OCI-LY1 (cell line): Measurements from ENCODE around the gene ATXN7.

Experiments used
- EZH2 ChIP-seq: fragments of 200-600 bp; sonication (generic), shearing (Covaris generic); IDR thresholded peaks from 2 replicates; pipeline ENCODE4 v1.8.0; 2017; ENCODE audit warnings: borderline replicate concordance, mixed run types, mild to moderate bottlenecking, antibody characterized with exemption, low read length, moderate library complexity, mixed read lengths
- TF ChIP-seq, protein P1 (sequence below): fragments of 200-600 bp; sonication (generic), shearing (Covaris generic); IDR thresholded peaks from 2 replicates; pipeline ENCODE4 v1.5.1; 2017; ENCODE audit warnings: mild to moderate bottlenecking, antibody characterized with exemption, low read length, moderate library complexity, mixed read lengths

DNA sequence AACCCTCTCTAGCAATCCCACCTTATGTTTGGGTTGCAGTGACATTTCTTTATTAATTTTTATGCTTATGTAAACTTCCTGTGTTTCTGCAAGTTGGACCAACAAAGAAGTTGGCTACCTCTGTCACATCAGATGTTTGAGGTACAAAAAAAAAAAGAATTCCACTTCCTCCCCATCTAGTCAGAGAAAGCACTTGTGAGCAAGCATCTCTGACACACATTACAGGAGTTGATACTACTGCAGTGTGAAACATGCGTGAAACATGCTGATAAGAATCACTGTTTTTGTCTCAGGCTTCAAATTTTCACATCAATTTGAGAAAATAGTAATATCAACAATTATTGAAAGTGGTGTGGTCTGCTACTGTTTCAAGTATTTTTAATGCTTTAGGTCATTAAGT is 47.2 kb downstream of the ATXN7 start:
- TF ChIP-seq, protein P1, sequence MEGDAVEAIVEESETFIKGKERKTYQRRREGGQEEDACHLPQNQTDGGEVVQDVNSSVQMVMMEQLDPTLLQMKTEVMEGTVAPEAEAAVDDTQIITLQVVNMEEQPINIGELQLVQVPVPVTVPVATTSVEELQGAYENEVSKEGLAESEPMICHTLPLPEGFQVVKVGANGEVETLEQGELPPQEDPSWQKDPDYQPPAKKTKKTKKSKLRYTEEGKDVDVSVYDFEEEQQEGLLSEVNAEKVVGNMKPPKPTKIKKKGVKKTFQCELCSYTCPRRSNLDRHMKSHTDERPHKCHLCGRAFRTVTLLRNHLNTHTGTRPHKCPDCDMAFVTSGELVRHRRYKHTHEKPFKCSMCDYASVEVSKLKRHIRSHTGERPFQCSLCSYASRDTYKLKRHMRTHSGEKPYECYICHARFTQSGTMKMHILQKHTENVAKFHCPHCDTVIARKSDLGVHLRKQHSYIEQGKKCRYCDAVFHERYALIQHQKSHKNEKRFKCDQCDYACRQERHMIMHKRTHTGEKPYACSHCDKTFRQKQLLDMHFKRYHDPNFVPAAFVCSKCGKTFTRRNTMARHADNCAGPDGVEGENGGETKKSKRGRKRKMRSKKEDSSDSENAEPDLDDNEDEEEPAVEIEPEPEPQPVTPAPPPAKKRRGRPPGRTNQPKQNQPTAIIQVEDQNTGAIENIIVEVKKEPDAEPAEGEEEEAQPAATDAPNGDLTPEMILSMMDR, result no peak
- TF ChIP-seq EZH2, result no peak
